Karpas-422 (cell line): ENCODE results near the gene OLFM1. TPM values are rescaled to one million over a fixed set of nuclear protein-coding genes. Genes with fewer than 3 reads are reported as not detected.
"Not testable (repeated sequence)": the region's sequence is repeated elsewhere in the genome, so short reads cannot be mapped to it uniquely, and the experiment has no call there.

Source experiments
- DNase-seq: peaks from one replicate; pipeline ENCODE4 v3.0.0-alpha.2; 2015
- H2AFZ ChIP-seq: fragments of 200-600 bp; sonication (generic); 2 replicates; pipeline ENCODE4 v1.6.1; 2014; ENCODE audit warnings: antibody characterized with exemption, low read length, mixed read lengths
- H3K27ac ChIP-seq: fragments of 200-600 bp; sonication (generic); 2 replicates; pipeline ENCODE4 v1.5.1; 2014; ENCODE audit warnings: mild to moderate bottlenecking, low read length, moderate library complexity
- H3K27me3 ChIP-seq: fragments of 200-600 bp; sonication (generic); 2 replicates; pipeline ENCODE4 v1.6.1; 2014; ENCODE audit warnings: low read length, mixed read lengths
- H3K36me3 ChIP-seq: fragments of 200-600 bp; sonication (generic); 2 replicates; pipeline ENCODE4 v1.6.1; 2014; ENCODE audit warnings: low read length, mixed read lengths; ENCODE audit not compliant: insufficient read depth
- H3K4me1 ChIP-seq: fragments of 200-600 bp; sonication (generic); 2 replicates; pipeline ENCODE4 v1.6.1; 2014; ENCODE audit warnings: mild to moderate bottlenecking, low read length, mixed read lengths
- H3K4me2 ChIP-seq: fragments of 200-600 bp; sonication (generic); 2 replicates; pipeline ENCODE4 v1.6.1; 2014; ENCODE audit warnings: low read length, low read depth, mild to moderate bottlenecking; ENCODE audit not compliant: poor library complexity, severe bottlenecking
- H3K4me3 ChIP-seq: fragments of 200-600 bp; sonication (generic); 2 replicates; pipeline ENCODE4 v1.5.1; 2014; ENCODE audit warnings: mild to moderate bottlenecking, antibody characterized with exemption, low read length, mixed read lengths
- H3K79me2 ChIP-seq: fragments of 200-600 bp; sonication (generic); 2 replicates; pipeline ENCODE4 v1.6.1; 2014; ENCODE audit warnings: mild to moderate bottlenecking, low read length, mixed read lengths
- H3K9ac ChIP-seq: fragments of 200-600 bp; sonication (generic); 2 replicates; pipeline ENCODE4 v1.6.0; 2014; ENCODE audit warnings: low read length
- H3K9me2 ChIP-seq: fragments of 200-600 bp; sonication (generic), shearing (Covaris generic); replicated peaks from 2 replicates; pipeline ENCODE4 v1.6.0; 2014; ENCODE audit warnings: mild to moderate bottlenecking, low read length, moderate library complexity; ENCODE audit not compliant: insufficient read depth
- H3K9me3 ChIP-seq: fragments of 300-700, 200-600 bp; sonication (generic); 2 replicates; pipeline ENCODE4 v1.6.1; 2014; ENCODE audit warnings: low read length, mixed read lengths
- H4K20me1 ChIP-seq: fragments of 200-600 bp; sonication (generic); 2 replicates; pipeline ENCODE4 v1.6.1; 2014; ENCODE audit warnings: mild to moderate bottlenecking, antibody characterized with exemption, low read length, low read depth; ENCODE audit not compliant: insufficient read depth
- total RNA-seq: library from RNA; depleted of rRNA; stranded (reverse); fragments of >200 nt; shearing (Covaris generic); gene quantifications from 2 replicates; pipeline ENCODE4 v1.2.3, GENCODE V29; 2014; ENCODE audit warnings: low replicate concordance

Gene OLFM1
- total RNA-seq, 1 experiment from 2014 or later: not detected

DNA sequence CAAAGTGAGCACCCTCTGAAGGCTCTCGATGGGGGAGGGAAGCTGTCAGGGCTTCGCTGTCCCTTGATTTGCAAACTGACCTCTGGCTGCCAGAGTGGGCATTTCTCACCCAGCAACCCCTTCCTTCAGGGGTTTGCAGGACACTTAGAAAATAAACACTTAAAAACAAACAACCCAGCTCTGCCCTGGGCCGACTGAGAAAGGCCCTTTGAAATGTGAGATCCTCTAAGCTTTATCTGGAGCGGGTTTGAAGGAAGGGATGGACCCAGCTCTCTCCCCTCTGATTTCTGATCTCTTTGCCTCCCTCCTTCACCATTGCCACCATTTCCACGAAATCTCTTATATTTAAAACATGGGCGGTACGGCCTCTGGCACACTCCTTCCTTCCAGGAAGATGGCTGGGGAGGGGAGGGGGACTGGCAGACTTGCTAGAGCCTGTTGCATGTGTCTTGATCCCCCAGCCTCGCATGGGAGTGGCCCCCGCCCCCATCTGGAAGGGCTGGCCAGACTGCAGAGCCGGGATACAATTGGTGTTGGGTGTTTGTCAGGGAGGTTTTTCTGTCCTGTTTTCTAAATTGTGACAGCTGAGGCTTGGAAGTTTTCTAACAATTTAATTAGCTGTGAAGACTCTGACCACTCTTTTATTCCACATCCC lies 20.2 kb downstream of the OLFM1 start:
- no peak overlapping the region for H3K4me3 ChIP-seq
- H3K9me3 ChIP-seq: no peaks in the 10 kb centered on the region
- H3K9me2 ChIP-seq: no peaks in the 10 kb centered on the region
- no peak overlapping the region for H3K4me2 ChIP-seq
- DNase-seq: no peak
- H3K27me3 ChIP-seq: no peaks in the 10 kb centered on the region
- H4K20me1 ChIP-seq: no peaks in the 10 kb centered on the region
- H3K4me1 ChIP-seq: no peaks in the 10 kb centered on the region
- no peaks in the 10 kb centered on the region for H3K36me3 ChIP-seq
- no peak overlapping the region for H3K9ac ChIP-seq
- no peak overlapping the region for H2AFZ ChIP-seq
- H3K79me2 ChIP-seq: no peaks in the 10 kb centered on the region
- H3K27ac ChIP-seq: no peak overlapping the region

DNA sequence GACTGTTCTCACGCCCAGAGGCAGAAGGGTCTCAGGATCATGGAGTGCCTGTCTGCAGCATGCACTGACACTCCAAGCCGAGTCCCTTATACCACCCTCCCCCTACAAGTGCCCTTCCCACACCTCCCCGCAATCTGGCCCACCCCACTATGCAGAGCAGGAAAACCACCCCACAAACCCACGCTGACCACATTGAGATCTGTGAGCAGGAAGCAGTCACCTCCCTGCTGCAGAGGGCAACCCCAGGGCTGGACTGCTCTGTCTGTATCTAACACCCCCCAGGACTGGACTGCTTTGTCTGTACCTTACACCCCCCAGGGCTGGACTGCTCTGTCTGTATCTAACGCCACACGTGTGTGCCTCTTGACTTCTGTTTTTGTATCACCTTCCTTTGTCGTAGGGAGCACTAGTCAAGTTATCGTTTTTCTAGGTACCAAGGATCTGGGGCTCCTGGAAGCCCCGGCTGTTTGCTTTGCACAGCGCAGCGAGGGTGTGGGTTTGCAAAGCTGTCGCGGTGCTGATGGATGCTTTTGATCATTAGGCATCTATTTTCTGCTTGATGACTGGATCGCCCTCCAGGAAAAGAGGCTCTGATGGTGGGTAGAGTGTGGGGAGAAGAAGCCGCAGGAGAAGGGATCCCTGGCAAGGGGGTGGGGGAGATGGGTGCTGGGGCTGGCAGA lies 21.5 kb downstream of the OLFM1 start:
- no peaks in the 10 kb centered on the region for H3K36me3 ChIP-seq
- no peak overlapping the region for H3K9ac ChIP-seq
- no peak overlapping the region for H3K4me3 ChIP-seq
- DNase-seq: no peak
- no peaks in the 10 kb centered on the region for H3K4me1 ChIP-seq
- no peak overlapping the region for H3K4me2 ChIP-seq
- no peaks in the 10 kb centered on the region for H3K79me2 ChIP-seq
- no peaks in the 10 kb centered on the region for H3K9me2 ChIP-seq
- H4K20me1 ChIP-seq: no peaks in the 10 kb centered on the region
- no peak overlapping the region for H3K27ac ChIP-seq
- H3K9me3 ChIP-seq: no peaks in the 10 kb centered on the region
- H2AFZ ChIP-seq: no peak overlapping the region
- H3K27me3 ChIP-seq: no peaks in the 10 kb centered on the region

DNA sequence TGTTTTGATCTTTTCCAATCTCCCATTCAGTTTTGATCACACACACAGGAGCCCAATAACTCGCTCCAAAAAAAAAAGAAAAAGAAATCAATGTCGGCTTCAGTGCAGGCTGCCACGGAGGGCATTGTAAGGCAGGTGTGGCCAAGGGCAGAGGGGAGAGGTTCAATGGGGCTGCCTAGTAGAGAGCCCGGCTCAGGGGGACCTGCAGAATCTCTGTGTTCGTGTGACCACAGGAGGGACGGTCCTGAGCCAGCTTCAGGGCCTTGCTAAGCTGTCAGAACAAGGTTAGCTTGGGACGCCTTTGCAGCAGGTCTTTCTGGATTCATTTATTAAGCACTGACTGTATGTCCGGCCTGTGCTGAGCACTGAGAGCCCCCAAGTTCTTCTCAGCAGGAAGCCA lies 22.2 kb downstream of the OLFM1 start:
- no peaks in the 10 kb centered on the region for H3K36me3 ChIP-seq
- no peak overlapping the region for H3K4me2 ChIP-seq
- H3K4me1 ChIP-seq: no peaks in the 10 kb centered on the region
- H3K27me3 ChIP-seq: no peaks in the 10 kb centered on the region
- no peak for DNase-seq
- no peaks in the 10 kb centered on the region for H3K9me2 ChIP-seq
- H3K9ac ChIP-seq: no peak overlapping the region
- H3K9me3 ChIP-seq: no peaks in the 10 kb centered on the region
- no peak overlapping the region for H3K4me3 ChIP-seq
- no peak overlapping the region for H2AFZ ChIP-seq
- no peaks in the 10 kb centered on the region for H4K20me1 ChIP-seq
- H3K27ac ChIP-seq: no peak overlapping the region
- no peaks in the 10 kb centered on the region for H3K79me2 ChIP-seq

DNA sequence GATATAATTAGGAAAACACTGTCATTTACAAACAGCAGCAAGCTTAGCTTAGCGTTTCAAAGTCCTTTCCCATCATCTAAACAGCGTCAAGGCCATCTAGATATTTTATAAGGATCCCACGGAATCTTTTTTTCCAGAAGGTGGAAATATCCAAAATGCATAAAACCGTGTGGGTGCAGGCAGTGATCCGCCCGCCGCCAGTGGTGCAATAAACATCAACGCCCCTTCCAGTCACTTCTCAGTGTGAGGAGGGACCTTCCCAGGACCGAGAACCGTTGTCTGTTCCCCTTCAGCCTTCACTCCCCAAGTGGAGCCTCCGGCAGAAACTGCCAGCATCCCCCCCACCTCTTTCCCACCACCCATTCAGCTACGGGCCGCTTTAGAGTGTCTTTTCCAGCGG lies 22.9 kb downstream of the OLFM1 start:
- no peaks in the 10 kb centered on the region for H4K20me1 ChIP-seq
- H3K27ac ChIP-seq: no peak overlapping the region
- H3K27me3 ChIP-seq: no peaks in the 10 kb centered on the region
- H3K4me3 ChIP-seq: no peak overlapping the region
- H2AFZ ChIP-seq: no peak overlapping the region
- H3K9ac ChIP-seq: no peak overlapping the region
- H3K36me3 ChIP-seq: no peaks in the 10 kb centered on the region
- DNase-seq: no peak
- no peaks in the 10 kb centered on the region for H3K79me2 ChIP-seq
- no peaks in the 10 kb centered on the region for H3K4me1 ChIP-seq
- no peak overlapping the region for H3K4me2 ChIP-seq
- H3K9me3 ChIP-seq: no peaks in the 10 kb centered on the region
- no peaks in the 10 kb centered on the region for H3K9me2 ChIP-seq

DNA sequence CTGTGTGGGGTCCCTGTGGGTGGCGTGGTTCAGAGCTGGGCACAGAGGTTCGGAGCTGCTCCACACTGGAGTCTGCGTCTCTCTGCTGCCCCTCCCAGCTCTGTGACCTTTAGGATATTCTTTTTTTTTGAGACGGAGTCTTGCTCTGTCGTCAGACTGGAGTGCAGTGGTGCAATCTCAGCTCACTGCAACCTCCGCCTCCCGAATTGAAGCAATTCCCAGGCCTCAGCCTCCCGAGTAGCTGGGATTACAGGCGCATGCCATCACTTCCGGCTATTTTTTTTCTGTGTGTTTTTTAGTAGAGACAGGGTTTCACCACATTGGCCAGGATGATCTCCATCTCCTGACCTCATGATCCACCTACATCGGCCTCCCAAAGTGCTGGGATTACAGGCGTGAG lies 24.1 kb downstream of the OLFM1 start:
- not testable (repeated sequence) for H3K36me3 ChIP-seq

DNA sequence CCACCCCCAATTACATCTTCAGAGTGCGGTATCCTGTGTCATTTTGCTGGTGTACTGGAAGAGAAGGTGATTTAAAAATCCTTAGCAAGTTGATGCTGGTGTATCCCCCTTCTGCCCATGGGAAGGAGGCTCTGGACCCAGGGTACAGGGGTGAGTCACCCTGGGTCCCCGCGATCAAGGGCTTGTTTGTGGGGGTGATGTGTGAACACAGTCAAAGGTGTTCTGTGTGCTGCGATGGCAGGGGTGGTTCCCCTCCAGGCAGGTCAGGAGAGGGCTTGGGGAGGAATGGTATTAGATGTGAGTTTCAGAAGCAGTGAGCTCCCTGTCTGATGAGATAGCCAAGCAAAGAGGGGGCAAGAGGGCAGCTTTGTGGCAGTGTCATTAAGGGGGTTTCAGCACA lies 28.9 kb downstream of the OLFM1 start:
- Histone ChIP-seq H3K27ac (no peak overlapping the region), H3K79me2 (no peaks in the 10 kb centered on the region), H3K9me3 (no peaks in the 10 kb centered on the region)

More for the DNA sequence above, 24.1 kb downstream of the OLFM1 start:
- H2AFZ ChIP-seq, H3K9me2 ChIP-seq, H3K79me2 ChIP-seq, H3K4me1 ChIP-seq, H3K27ac ChIP-seq, H3K9ac ChIP-seq, H4K20me1 ChIP-seq, H3K4me2 ChIP-seq, H3K9me3 ChIP-seq, H3K27me3 ChIP-seq, DNase-seq, H3K4me3 ChIP-seq: not testable (repeated sequence)

DNA sequence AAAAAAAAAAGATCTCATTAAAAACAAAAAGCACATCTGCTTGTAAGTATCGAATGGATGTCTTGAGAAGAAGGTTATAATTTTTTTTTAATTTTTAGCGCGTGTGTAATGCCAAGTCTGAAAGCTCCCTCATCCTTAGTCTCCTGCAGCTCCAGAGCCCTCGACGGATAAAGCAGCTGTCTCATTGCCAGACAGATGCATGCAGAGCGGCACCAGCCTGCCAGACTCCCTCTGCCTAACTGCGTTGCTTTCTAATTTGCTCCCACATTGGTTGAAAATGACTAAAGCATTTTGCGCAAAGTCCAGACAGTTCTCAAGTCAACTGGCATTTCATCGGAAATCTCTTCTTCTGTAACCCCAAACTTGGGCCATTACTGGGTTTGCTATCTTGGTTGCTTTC lies 29.4 kb downstream of the OLFM1 start:
- Histone ChIP-seq H3K9me3 (no peaks in the 10 kb centered on the region), H2AFZ (no peak overlapping the region), H3K9ac (no peak overlapping the region), H3K9me2 (no peaks in the 10 kb centered on the region), H3K4me1 (no peaks in the 10 kb centered on the region), H3K79me2 (no peaks in the 10 kb centered on the region), H3K27ac (no peak overlapping the region), H3K36me3 (no peaks in the 10 kb centered on the region), H3K4me2 (no peak overlapping the region), H3K27me3 (no peaks in the 10 kb centered on the region), H4K20me1 (no peaks in the 10 kb centered on the region), H3K4me3 (no peak overlapping the region)
- DNase-seq: no peak

More for the DNA sequence above, 28.9 kb downstream of the OLFM1 start:
- H2AFZ ChIP-seq: no peak overlapping the region
- no peak overlapping the region for H3K9ac ChIP-seq
- H3K27me3 ChIP-seq: no peaks in the 10 kb centered on the region
- no peak for DNase-seq
- no peak overlapping the region for H3K4me3 ChIP-seq
- no peaks in the 10 kb centered on the region for H4K20me1 ChIP-seq
- H3K36me3 ChIP-seq: no peaks in the 10 kb centered on the region
- no peaks in the 10 kb centered on the region for H3K4me1 ChIP-seq
- H3K4me2 ChIP-seq: no peak overlapping the region
- no peaks in the 10 kb centered on the region for H3K9me2 ChIP-seq

DNA sequence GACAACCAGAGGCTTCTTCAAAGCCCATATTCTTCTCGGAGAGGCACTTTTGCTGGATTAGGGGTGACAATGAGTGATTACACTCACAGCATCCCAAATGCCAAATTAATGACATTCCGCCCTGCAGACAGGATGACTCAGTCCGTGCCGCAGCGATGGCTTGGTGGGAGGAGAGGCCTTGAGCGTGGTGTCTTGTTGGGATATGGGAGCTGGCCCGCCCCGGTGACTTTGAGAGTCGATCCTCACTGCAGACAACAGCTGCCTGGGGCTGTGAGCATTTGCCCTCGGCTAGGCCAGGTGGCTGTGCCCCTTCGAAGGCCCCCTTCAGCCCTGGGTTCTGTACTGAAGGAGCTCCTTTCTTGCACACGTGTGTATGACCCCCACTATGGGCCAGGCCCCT lies 29.8 kb downstream of the OLFM1 start:
- H3K9me2 ChIP-seq: no peaks in the 10 kb centered on the region
- no peak overlapping the region for H3K4me3 ChIP-seq
- H3K36me3 ChIP-seq: no peaks in the 10 kb centered on the region
- H3K79me2 ChIP-seq: no peaks in the 10 kb centered on the region
- H3K27me3 ChIP-seq: no peaks in the 10 kb centered on the region
- H2AFZ ChIP-seq: no peak overlapping the region
- H3K4me1 ChIP-seq: no peaks in the 10 kb centered on the region
- no peak overlapping the region for H3K4me2 ChIP-seq
- no peak overlapping the region for H3K9ac ChIP-seq
- H3K9me3 ChIP-seq: no peaks in the 10 kb centered on the region
- H3K27ac ChIP-seq: no peak overlapping the region
- no peak for DNase-seq
- no peaks in the 10 kb centered on the region for H4K20me1 ChIP-seq
